Panc1 (cell line): Measurements from ENCODE around the gene IL20RA. TPM values are rescaled to one million over a fixed set of nuclear protein-coding genes. Genes with fewer than 3 reads are reported as not detected.

Experiments
- ATAC-seq: fragments of 200-7000 bp; cut with Tn5 transposase; 2 replicates; pipeline ENCODE4 v1.9.1; 2020; ENCODE audit warnings: mild to moderate bottlenecking, moderate library complexity
- BruUV-seq: library from RNA; stranded (reverse); fragments of 400-500 nt; replicated peaks from 2 replicates; lab custom pipeline; 2021; lab: Mats Ljungman, UMichigan
- CTCF ChIA-PET: fragments of 300-600 bp; sonication (Branson Sonifier 250); formaldehyde crosslinking; loops from one replicate; lab custom pipeline; 2022; ENCODE audit warnings: antibody characterized with exemption; lab: Charles Lee
- POLR2A ChIA-PET: fragments of 300-600 bp; sonication (Branson Sonifier 250); formaldehyde crosslinking; loops from one replicate; lab custom pipeline; 2022; ENCODE audit warnings: antibody characterized with exemption; lab: Charles Lee
- DNase-seq: peaks from one replicate; pipeline ENCODE4 v3.0.0-alpha.2; 2010; ENCODE audit warnings: low read depth, low spot score
- H3K27ac ChIP-seq: 2 replicates; pipeline ENCODE4 v1.5.1; 2011; ENCODE audit warnings: mild to moderate bottlenecking, low read length, inconsistent platforms
- H3K27me3 ChIP-seq: fragments of 200-500 bp; sonication (Bioruptor generic); 2 replicates; pipeline ENCODE4 v1.6.0; 2014; ENCODE audit warnings: low read length, inconsistent platforms; ENCODE audit not compliant: control insufficient read depth, insufficient read depth
- H3K36me3 ChIP-seq: fragments of 200-500 bp; sonication (Bioruptor generic); 2 replicates; pipeline ENCODE4 v1.5.1; 2014; ENCODE audit warnings: inconsistent platforms, mild to moderate bottlenecking, low read length, moderate library complexity; ENCODE audit not compliant: control insufficient read depth, insufficient read depth
- H3K4me1 ChIP-seq: 2 replicates; pipeline ENCODE4 v1.5.1; 2011; ENCODE audit warnings: inconsistent platforms, mild to moderate bottlenecking, low read length, moderate library complexity; ENCODE audit not compliant: control insufficient read depth, insufficient read depth
- H3K4me3 ChIP-seq, 2 experiments: 2 replicates each; pipeline ENCODE4 v1.5.1; 2011 to 2012; ENCODE audit warnings: low read depth in 2 of 2, low read length in 2 of 2, mild to moderate bottlenecking in 2 of 2, inconsistent platforms in 1 of 2, moderate library complexity in 1 of 2
- H3K9me3 ChIP-seq: fragments of 200-500 bp; sonication (Bioruptor generic); 2 replicates; pipeline ENCODE4 v1.5.1; 2014; ENCODE audit warnings: low read depth, mild to moderate bottlenecking, inconsistent platforms, low read length, moderate library complexity; ENCODE audit not compliant: control insufficient read depth, insufficient read depth
- CTCF ChIP-seq: fragments of 450-650 bp; IDR thresholded peaks from 2 replicates; pipeline ENCODE4 v1.5.1; 2017; ENCODE audit warnings: mild to moderate bottlenecking
- POLR2AphosphoS5 ChIP-seq: IDR thresholded peaks from 2 replicates; pipeline ENCODE4 v1.6.1; 2012; ENCODE audit warnings: mild to moderate bottlenecking, low read depth, low read length, moderate library complexity
- REST ChIP-seq, 2 experiments: IDR thresholded peaks; 2 replicates each; pipeline ENCODE4 v1.6.1; 2011 to 2012; ENCODE audit warnings: low read depth in 2 of 2, control low read depth in 1 of 2, low read length in 1 of 2, mild to moderate bottlenecking in 1 of 2, moderate library complexity in 1 of 2; ENCODE audit not compliant: insufficient read depth in 1 of 2
- SIN3A ChIP-seq: IDR thresholded peaks from 2 replicates; pipeline ENCODE4 v1.6.1; 2012; ENCODE audit warnings: low read depth, mild to moderate bottlenecking, low read length, moderate library complexity, borderline replicate concordance; ENCODE audit not compliant: insufficient read depth
- TCF7L2 ChIP-seq: IDR thresholded peaks from 2 replicates; pipeline ENCODE4 v1.6.1; 2011; ENCODE audit warnings: mild to moderate bottlenecking, low read depth, low read length, inconsistent platforms
- in situ Hi-C: cut with HindIII; loops from 2 replicates; pipeline ENCODE4 v1.10.0; 2016; ENCODE audit warnings: low sequenced_read_pairs, low pct_unique_long_range_greater_than_20kb
- intact Hi-C: fragments of 100-400 bp; cut with micrococcal nuclease; formaldehyde crosslinking; loops from one replicate; pipeline ENCODE4 v1.10.0; 2022; ENCODE audit not compliant: unreplicated experiment
- total RNA-seq: library from RNA; stranded (reverse); gene quantifications from one replicate; pipeline ENCODE4 v1.2.1, GENCODE V29; 2021; ENCODE audit not compliant: unreplicated experiment

IL20RA gene
- total RNA-seq, 1 experiment from 2014 or later, result not detected

GRCh38 chr6:137031122-137031521 is 13.6 kb downstream of the IL20RA start:
- no peak overlapping the region for H3K4me3 ChIP-seq
- no peak for ATAC-seq
- ChIA-PET CTCF (no interaction called here), POLR2A (no interaction called here)
- DNase-seq, result no peak
- no peaks in the 10 kb centered on the region for H3K36me3 ChIP-seq
- in situ Hi-C loops, result no loop called here
- TF ChIP-seq REST (IDR thresholded peaks at IDR 0.05; ENCODE audit: insufficient read depth in 1 of 2, low read depth in 2 of 2, low read length in 1 of 2) (no peak), TCF7L2 (no peak), CTCF (no peak), SIN3A (no peak), POLR2AphosphoS5 (no peak)
- H3K27me3 ChIP-seq, result peaks cover 5% of the 10 kb centered on the region; the same call in 1 of the 2 replicates
- BruUV-seq, result no TSS peak
- no peaks in the 10 kb centered on the region for H3K9me3 ChIP-seq
- intact Hi-C loops, result no loop called here
- H3K27ac ChIP-seq, result no peak overlapping the region
- H3K4me1 ChIP-seq, result no peaks in the 10 kb centered on the region

- BruUV-seq, result no TSS peak
- CTCF ChIA-PET, result no interaction called here
- Histone ChIP-seq H3K27me3 (no peaks in the 10 kb centered on the region; the same call in 1 of the 2 replicates), H3K9me3 (no peaks in the 10 kb centered on the region), H3K4me3 (no peak overlapping the region), H3K36me3 (no peaks in the 10 kb centered on the region), H3K27ac (no peak overlapping the region), H3K4me1 (no peaks in the 10 kb centered on the region)
- POLR2A ChIA-PET, result interaction anchor here (0.6 to 0.7 kb wide), 2 partner anchors 13 to 156 kb away, joined by 3 read pairs; no protein-coding TSS in a partner anchor
- intact Hi-C loops, result no loop called here
- in situ Hi-C loops, result no loop called here
- no peak for ATAC-seq
- no peak for TF ChIP-seq TCF7L2
- no peak for TF ChIP-seq POLR2AphosphoS5
- no peak for TF ChIP-seq REST (IDR thresholded peaks at IDR 0.05; ENCODE audit: insufficient read depth in 1 of 2, low read depth in 2 of 2, low read length in 1 of 2)
- no peak for TF ChIP-seq CTCF
- TF ChIP-seq SIN3A, result no peak
- DNase-seq, result no peak
These were observed 15.9 kb downstream of the IL20RA start for GRCh38 chr6:137028912-137029311.
